ENCODE measurements around the gene CAMK2G.

Gene CAMK2G

GRCh38 chr10:73808021-73808815 lies 66.1 kb downstream of the CAMK2G start:
- no peak for TF ChIP-seq REST (IDR thresholded peaks at IDR 0.05; ENCODE audit: insufficient read depth in 1 of 2, low read depth in 2 of 2, low read length in 2 of 2)
- no peak for TF ChIP-seq FOXP2 (optimal IDR thresholded peaks at IDR 0.05; ENCODE audit: borderline replicate concordance, extremely low read depth, extremely low read length, insufficient read depth)
- TF ChIP-seq POLR2AphosphoS5 (IDR thresholded peaks at IDR 0.05; ENCODE audit: low read depth, low read length) = no peak
- no peak for TF ChIP-seq SIN3A (IDR thresholded peaks at IDR 0.05; ENCODE audit: borderline replicate concordance, insufficient read depth, low read length)
- TF ChIP-seq TAF1 (IDR thresholded peaks at IDR 0.05; ENCODE audit: borderline replicate concordance, insufficient read depth, low read length) = no peak

GRCh38 chr10:73807471-73807870 lies 66.9 kb downstream of the CAMK2G start:
- TF ChIP-seq REST (IDR thresholded peaks at IDR 0.05; ENCODE audit: insufficient read depth in 1 of 2, low read depth in 2 of 2, low read length in 2 of 2) (no peak), TAF1 (IDR thresholded peaks at IDR 0.05; ENCODE audit: borderline replicate concordance, insufficient read depth, low read length) (no peak), POLR2AphosphoS5 (IDR thresholded peaks at IDR 0.05; ENCODE audit: low read depth, low read length) (no peak), FOXP2 (optimal IDR thresholded peaks at IDR 0.05; ENCODE audit: borderline replicate concordance, extremely low read depth, extremely low read length, insufficient read depth) (no peak), SIN3A (IDR thresholded peaks at IDR 0.05; ENCODE audit: borderline replicate concordance, insufficient read depth, low read length) (no peak)

- TF ChIP-seq TAF1 (IDR thresholded peaks at IDR 0.05; ENCODE audit: borderline replicate concordance, insufficient read depth, low read length) = no peak
- TF ChIP-seq POLR2AphosphoS5 (IDR thresholded peaks at IDR 0.05; ENCODE audit: low read depth, low read length) = no peak
- TF ChIP-seq REST (IDR thresholded peaks at IDR 0.05; ENCODE audit: insufficient read depth in 1 of 2, low read depth in 2 of 2, low read length in 2 of 2) = no peak
- no peak for TF ChIP-seq SIN3A (IDR thresholded peaks at IDR 0.05; ENCODE audit: borderline replicate concordance, insufficient read depth, low read length)
- no peak for TF ChIP-seq FOXP2 (optimal IDR thresholded peaks at IDR 0.05; ENCODE audit: borderline replicate concordance, extremely low read depth, extremely low read length, insufficient read depth)
These were observed 68.0 kb downstream of the CAMK2G start for GRCh38 chr10:73806176-73806950.

GRCh38 chr10:73803680-73804286 lies 70.6 kb downstream of the CAMK2G start:
- TF ChIP-seq FOXP2 (optimal IDR thresholded peaks at IDR 0.05; ENCODE audit: borderline replicate concordance, extremely low read depth, extremely low read length, insufficient read depth) = no peak
- no peak for TF ChIP-seq SIN3A (IDR thresholded peaks at IDR 0.05; ENCODE audit: borderline replicate concordance, insufficient read depth, low read length)
- no peak for TF ChIP-seq TAF1 (IDR thresholded peaks at IDR 0.05; ENCODE audit: borderline replicate concordance, insufficient read depth, low read length)
- no peak for TF ChIP-seq POLR2AphosphoS5 (IDR thresholded peaks at IDR 0.05; ENCODE audit: low read depth, low read length)
- TF ChIP-seq REST (IDR thresholded peaks at IDR 0.05; ENCODE audit: insufficient read depth in 1 of 2, low read depth in 2 of 2, low read length in 2 of 2) = no peak
